Adipocyte (in vitro differentiated cells): ENCODE measurements around the gene PSMG1.
A peak's percentile ranks its signal among the peaks of the same experiment; 100 is the strongest.

ENCODE experiments used
- DNase-seq: peaks from one replicate; pipeline ENCODE4 v3.0.0-alpha.2; 2015; ENCODE audit warnings: low read depth
- H3K27me3 ChIP-seq: replicated peaks from 2 replicates; pipeline ENCODE4 v1.7.0; 2013; ENCODE audit warnings: mild to moderate bottlenecking, low read length, moderate library complexity; ENCODE audit not compliant: control insufficient read depth, insufficient read depth
- H3K36me3 ChIP-seq: 2 replicates; pipeline ENCODE4 v1.7.0; 2013; ENCODE audit warnings: low read length, mild to moderate bottlenecking, moderate library complexity; ENCODE audit not compliant: control insufficient read depth, insufficient read depth, severe bottlenecking
- H3K4me1 ChIP-seq: 2 replicates; pipeline ENCODE4 v1.7.0; 2013; ENCODE audit warnings: mild to moderate bottlenecking, low read length, moderate library complexity; ENCODE audit not compliant: control insufficient read depth, insufficient read depth
- H3K4me3 ChIP-seq: 2 replicates; pipeline ENCODE4 v1.7.0; 2013; ENCODE audit warnings: mild to moderate bottlenecking, low read length, moderate library complexity
- H3K9ac ChIP-seq: 2 replicates; pipeline ENCODE4 v1.7.0; 2013; ENCODE audit warnings: mild to moderate bottlenecking, low read length, moderate library complexity
- H3K9me3 ChIP-seq: 2 replicates; pipeline ENCODE4 v1.7.0; 2013; ENCODE audit warnings: mild to moderate bottlenecking, low read length, moderate library complexity; ENCODE audit not compliant: control insufficient read depth

The PSMG1 gene

DNA sequence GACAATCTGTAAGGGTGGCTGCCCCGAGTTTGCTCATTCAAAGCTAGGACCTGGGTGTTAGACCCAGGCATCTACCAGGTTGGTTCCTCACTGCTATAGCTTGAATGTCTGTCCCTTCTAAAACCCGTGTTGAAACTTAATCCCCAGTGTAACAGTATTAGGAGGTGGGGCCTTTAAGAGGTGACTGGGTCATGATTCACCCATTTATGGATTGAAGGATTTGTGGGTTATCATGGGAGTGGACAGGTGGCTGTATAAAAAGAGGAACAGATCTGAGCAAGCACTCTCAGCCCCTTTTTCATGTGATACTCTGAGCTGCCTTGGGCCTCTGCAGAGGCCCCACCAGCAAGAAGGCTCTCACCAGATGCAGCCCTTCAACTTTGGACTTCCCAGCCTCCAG lies 29.4 kb downstream of the PSMG1 start:
- Histone ChIP-seq H3K9me3 (no peaks in the 10 kb centered on the region), H3K9ac (no peak overlapping the region), H3K27me3 (peaks cover 10% of the 10 kb centered on the region), H3K36me3 (no peaks in the 10 kb centered on the region), H3K4me3 (no peak overlapping the region), H3K4me1 (no peaks in the 10 kb centered on the region)
- no peak for DNase-seq

DNA sequence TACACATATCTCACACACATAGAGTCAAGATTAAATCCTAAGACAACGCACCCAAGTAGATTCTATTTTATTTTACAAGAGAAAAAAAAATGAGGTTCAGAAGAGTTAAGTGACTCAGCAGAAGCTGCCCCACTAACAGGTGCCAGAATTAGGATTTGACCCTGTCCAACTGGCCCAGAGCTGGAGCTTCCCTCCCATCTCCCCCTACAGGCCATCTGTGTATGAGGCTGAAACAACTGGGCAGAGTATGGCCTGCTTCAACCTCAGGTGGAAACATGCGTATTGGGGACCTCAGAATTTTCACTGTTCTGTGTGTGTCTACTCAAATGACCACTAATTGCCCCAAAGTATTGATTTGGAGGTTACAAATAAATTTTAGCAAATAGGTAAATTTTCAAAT lies 29.9 kb downstream of the PSMG1 start:
- Histone ChIP-seq H3K4me1 (no peaks in the 10 kb centered on the region), H3K36me3 (no peaks in the 10 kb centered on the region), H3K4me3 (no peak overlapping the region), H3K27me3 (peaks cover 10% of the 10 kb centered on the region), H3K9me3 (no peaks in the 10 kb centered on the region), H3K9ac (no peak overlapping the region)
- peak; percentile 13 for DNase-seq

DNA sequence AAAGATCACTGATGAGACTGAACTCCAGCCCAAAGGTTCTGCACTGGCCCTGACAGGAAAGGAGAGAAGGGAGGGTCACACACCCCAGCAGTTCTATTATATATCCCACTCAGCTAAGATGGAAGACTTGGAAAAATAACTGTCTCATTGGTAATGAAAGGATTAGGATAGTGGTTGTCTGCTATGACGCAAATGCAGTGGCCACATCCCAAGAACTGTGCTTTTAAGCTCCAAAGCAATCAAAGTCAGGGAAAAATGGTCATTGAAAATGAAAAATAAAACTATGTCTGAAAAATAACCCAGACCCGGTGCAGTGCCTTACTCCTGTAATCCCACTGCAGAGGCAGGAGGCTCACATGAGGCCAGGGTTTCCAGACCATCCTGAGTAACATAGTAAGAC lies 31.0 kb downstream of the PSMG1 start:
- Histone ChIP-seq H3K9ac (no peak overlapping the region), H3K36me3 (no peaks in the 10 kb centered on the region), H3K9me3 (no peaks in the 10 kb centered on the region), H3K27me3 (peaks cover 10% of the 10 kb centered on the region), H3K4me1 (no peaks in the 10 kb centered on the region), H3K4me3 (no peak overlapping the region)
- DNase-seq: no peak

DNA sequence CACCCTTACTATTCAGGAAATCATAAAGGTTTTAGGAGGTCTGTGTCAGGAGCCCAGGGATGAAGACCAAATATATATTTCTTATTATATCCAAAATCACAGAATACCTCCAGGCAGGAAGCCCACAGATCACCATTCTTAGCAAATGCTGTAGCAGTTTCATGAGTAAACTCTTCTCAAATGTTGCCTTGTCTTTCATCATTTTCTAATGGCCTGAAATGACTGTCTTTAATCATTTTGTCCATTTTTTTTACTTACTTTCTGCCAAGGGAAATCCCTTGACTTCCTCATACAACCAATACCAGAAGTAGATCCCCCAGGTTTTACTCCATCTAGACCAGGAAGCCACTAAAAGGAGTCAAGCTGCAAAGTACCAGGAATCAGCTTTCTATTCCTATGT lies 32.4 kb downstream of the PSMG1 start:
- no peaks in the 10 kb centered on the region for H3K36me3 ChIP-seq
- H3K4me3 ChIP-seq: no peak overlapping the region
- peaks cover under 1% of the 10 kb centered on the region for H3K9me3 ChIP-seq
- H3K27me3 ChIP-seq: peaks cover 10% of the 10 kb centered on the region
- H3K4me1 ChIP-seq: no peaks in the 10 kb centered on the region
- H3K9ac ChIP-seq: no peak overlapping the region
- no peak for DNase-seq

DNA sequence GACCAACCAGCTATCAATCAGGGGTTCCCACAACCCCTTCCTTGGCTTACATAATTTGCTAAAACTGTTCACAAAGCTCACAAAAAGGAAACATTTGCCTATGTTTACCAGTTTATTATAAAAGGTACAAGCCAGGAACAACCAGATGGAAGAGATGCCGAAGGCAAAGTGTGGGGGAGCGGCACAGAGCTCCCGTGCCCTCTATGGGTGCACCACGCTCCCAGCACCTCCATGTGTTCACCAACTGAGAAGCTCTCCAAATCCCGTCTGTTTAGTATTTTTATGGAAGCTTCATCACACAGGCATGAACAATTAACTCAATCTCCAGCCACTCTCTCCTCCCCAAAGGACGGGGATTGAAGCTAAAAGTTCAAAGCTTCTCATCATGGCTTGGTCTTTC lies 32.9 kb downstream of the PSMG1 start:
- Histone ChIP-seq H3K4me3 (no peak overlapping the region), H3K36me3 (no peaks in the 10 kb centered on the region), H3K9ac (no peak overlapping the region), H3K4me1 (no peaks in the 10 kb centered on the region), H3K9me3 (peaks cover 5% of the 10 kb centered on the region), H3K27me3 (peaks cover 10% of the 10 kb centered on the region)
- DNase-seq: no peak

DNA sequence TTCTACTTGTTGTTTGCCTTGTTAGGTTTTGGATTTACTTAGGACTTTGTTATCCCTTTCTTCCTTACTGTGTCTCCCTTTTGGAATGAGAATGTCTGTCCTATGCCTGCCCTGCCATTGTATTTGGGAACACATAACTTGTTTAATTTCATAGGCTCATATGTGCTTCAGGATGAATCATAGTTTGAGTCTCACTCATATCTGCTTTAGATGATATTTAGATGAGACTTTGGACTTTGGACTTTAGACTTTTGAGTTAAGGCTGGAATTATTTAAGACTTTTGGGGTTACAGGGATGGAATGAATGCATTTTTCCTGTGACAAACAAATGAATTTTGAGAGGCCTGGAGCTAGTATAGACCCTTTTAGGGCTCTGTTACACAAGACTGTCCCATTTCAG lies 33.4 kb downstream of the PSMG1 start:
- Histone ChIP-seq H3K9ac (no peak overlapping the region), H3K9me3 (peaks cover 9% of the 10 kb centered on the region), H3K4me3 (no peak overlapping the region), H3K4me1 (no peaks in the 10 kb centered on the region), H3K27me3 (peaks cover 13% of the 10 kb centered on the region), H3K36me3 (no peaks in the 10 kb centered on the region)
- no peak for DNase-seq

DNA sequence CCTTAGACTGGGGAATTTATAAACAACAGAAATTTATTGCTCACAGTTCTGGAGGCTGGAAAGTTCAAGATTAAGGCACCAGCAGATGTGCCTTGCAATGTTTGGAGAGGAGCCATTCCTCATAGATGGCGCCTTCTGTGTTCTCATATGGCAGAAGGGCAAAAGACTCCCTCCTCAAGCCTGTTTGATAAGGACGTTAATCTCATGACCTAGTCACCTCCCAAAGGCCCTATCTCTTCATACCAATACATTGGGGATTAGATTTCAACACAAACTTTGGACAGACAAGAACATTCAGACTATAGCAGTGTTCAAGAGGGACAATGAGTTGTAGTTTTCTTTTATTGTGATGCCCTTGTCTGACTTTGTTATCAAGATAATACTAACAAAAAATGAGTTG lies 34.3 kb downstream of the PSMG1 start:
- Histone ChIP-seq H3K9ac (no peak overlapping the region), H3K9me3 (peaks cover 16% of the 10 kb centered on the region), H3K4me1 (no peaks in the 10 kb centered on the region), H3K36me3 (no peaks in the 10 kb centered on the region), H3K4me3 (no peak overlapping the region), H3K27me3 (peaks cover 13% of the 10 kb centered on the region)
- DNase-seq: no peak

DNA sequence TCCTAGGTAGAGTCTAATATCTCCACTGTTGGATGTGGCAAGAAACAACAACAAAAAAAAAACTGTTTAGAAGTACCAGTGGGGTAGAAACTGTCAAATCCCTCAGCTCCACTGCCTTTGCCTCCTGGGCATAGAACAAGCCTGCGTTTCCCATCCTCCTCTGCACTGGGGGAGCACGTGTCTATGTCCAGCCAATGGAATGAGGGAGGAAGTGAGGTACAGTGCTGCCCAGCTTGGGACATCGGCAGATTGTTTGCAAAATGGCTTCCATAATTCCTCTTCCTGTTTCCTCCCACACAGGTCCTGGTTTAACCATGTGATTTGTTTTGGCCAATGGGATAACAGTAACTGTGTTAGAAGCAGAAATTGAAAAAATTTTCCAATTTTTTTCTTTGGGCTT lies 39.1 kb downstream of the PSMG1 start:
- no peaks in the 10 kb centered on the region for H3K4me1 ChIP-seq
- DNase-seq: no peak
- H3K27me3 ChIP-seq: peaks cover 3% of the 10 kb centered on the region
- H3K36me3 ChIP-seq: no peaks in the 10 kb centered on the region
- no peak overlapping the region for H3K9ac ChIP-seq
- peaks cover 16% of the 10 kb centered on the region for H3K9me3 ChIP-seq
- H3K4me3 ChIP-seq: no peak overlapping the region

DNA sequence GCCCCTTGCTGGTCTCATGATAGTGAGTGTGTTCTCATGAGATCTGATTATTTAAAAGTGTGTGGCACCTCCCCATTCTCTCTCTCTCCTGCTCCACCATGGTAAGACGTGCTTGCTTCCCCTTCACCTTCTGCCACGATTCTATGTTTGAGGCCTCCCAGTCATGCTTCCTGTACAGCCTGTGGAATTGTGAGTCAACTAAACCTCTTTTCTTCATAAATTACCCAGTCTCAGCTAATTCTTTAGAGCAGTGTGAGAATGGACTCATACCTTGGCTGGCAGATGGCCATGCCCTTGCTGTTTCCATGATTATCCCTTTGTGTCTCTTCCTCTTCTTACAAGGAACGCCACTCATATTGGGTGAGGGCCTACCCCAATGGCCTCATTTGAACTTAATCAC lies 40.3 kb downstream of the PSMG1 start:
- Histone ChIP-seq H3K4me1 (peaks cover under 1% of the 10 kb centered on the region), H3K9me3 (peaks cover 16% of the 10 kb centered on the region), H3K9ac (no peak overlapping the region), H3K27me3 (peaks cover 3% of the 10 kb centered on the region), H3K4me3 (no peak overlapping the region), H3K36me3 (no peaks in the 10 kb centered on the region)
- DNase-seq: no peak

DNA sequence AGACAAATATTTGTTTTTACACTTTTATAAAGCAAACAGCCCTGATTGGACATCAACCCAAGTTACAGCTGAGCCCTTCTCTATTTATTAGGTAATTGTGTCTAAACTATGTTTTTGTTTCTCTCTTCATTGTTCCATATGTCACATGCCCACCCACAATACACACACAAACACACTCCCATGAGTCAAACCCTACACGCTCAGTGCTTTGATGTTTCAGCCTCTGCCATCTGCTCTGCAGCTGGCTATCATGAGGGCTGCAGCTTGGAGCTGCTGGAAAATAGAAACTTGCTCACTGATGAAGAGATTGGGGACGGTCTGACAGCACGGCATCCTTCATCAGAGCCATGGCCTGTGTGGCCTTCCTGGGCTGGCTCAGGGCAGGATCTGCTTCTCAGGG lies 41.7 kb downstream of the PSMG1 start:
- Histone ChIP-seq H3K9ac (no peak overlapping the region), H3K4me3 (no peak overlapping the region), H3K9me3 (peaks cover 16% of the 10 kb centered on the region), H3K4me1 (peaks cover 10% of the 10 kb centered on the region), H3K27me3 (peaks cover 3% of the 10 kb centered on the region), H3K36me3 (no peaks in the 10 kb centered on the region)
- DNase-seq: peak; percentile 8

DNA sequence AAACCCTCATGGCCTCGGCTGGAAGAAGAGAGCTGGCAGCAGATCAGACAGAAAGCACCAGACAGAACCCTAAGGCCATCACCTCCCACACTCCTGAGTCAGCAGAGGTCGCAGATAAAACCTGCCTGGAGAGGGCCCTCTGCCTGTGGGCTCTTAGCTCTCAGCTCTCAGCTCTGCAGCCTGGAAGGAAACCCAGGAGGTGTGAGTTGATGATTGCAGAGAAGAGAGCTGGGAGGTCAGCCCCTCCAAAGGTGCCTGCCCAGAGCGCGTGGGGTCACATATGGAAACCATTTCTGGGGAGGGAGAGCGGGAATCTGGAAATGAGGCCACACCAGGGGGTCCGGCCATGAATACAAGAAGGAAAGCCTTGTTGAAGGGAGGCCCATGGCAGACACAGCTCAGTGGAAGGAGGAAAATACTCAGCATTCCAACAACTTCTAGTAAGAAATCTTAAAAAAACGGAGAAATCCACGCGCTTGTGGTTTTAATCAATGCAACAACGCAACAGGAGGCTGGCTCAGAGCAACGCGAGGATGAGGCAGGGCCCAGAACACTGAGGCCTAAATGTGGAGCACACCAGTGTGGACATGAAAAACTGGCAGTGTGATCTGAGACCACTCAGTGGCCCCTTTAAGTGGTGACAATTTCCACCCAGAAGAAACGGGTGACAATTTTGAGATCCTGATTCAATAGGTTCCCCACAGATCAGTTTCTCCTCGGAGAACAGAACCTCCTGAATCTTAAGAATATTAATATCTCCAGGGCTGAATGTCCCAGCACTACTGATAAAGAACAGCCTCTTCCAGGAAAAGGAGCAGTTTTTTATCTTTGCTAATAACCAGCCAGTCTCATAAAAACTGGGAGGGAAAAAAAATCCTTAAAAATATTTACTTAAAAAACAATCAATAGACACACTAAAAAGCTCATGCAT lies 45.7 kb downstream of the PSMG1 start:
- peak overlapping the region; percentile 22 for H3K9ac ChIP-seq
- H3K4me1 ChIP-seq: peaks cover 10% of the 10 kb centered on the region
- H3K9me3 ChIP-seq: no peaks in the 10 kb centered on the region
- no peak overlapping the region for H3K4me3 ChIP-seq
- no peaks in the 10 kb centered on the region for H3K36me3 ChIP-seq
- peak; percentile 56 for DNase-seq
- no peaks in the 10 kb centered on the region for H3K27me3 ChIP-seq

DNA sequence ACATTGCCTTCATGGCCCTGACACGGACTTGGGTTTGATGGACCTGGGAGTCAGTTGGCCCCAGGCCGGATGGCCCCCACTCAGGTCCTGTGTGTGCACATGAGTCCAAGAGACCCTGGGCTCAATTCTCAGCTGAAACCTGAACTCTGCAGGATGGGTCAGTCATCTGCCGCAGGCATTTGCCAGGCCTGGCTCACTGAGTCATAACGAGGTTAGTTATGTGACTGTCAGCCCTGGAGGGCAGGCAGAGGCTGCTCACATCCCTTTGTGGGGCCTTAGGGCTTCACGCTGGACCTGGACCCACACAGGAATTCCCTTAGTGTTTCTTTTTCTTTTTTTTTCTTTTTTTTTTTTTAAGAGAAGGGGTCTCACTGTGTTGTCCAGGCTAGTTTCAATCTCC lies 46.5 kb downstream of the PSMG1 start:
- H3K9me3 ChIP-seq: no peaks in the 10 kb centered on the region
- peak; percentile 39 for DNase-seq
- no peaks in the 10 kb centered on the region for H3K36me3 ChIP-seq
- no peaks in the 10 kb centered on the region for H3K27me3 ChIP-seq
- H3K4me3 ChIP-seq: no peak overlapping the region
- H3K9ac ChIP-seq: no peak overlapping the region
- H3K4me1 ChIP-seq: peaks cover 10% of the 10 kb centered on the region
